Stomach smooth muscle (tissue), 2 donors: ENCODE measurements around the gene ZNF516.
A peak's percentile ranks its signal among the peaks of the same experiment; 100 is the strongest.

Experiments used
- H3K27ac ChIP-seq: one replicate; pipeline ENCODE4 v1.7.0; 2013; ENCODE audit warnings: mild to moderate bottlenecking, low read length, inconsistent platforms
- H3K27me3 ChIP-seq, 2 donors: one replicate each; pipeline ENCODE4 v1.7.0; 2013; ENCODE audit warnings: low read length in 2 of 2; ENCODE audit not compliant: insufficient read depth in 2 of 2, control insufficient read depth in 1 of 2
- H3K36me3 ChIP-seq, 2 donors: one replicate each; pipeline ENCODE4 v1.7.0; 2013; ENCODE audit warnings: low read length in 2 of 2; ENCODE audit not compliant: control insufficient read depth in 2 of 2, insufficient read depth in 2 of 2
- H3K4me1 ChIP-seq: one replicate; pipeline ENCODE4 v1.7.0; 2013; ENCODE audit warnings: low read length; ENCODE audit not compliant: control insufficient read depth, insufficient read depth
- H3K4me3 ChIP-seq, 2 donors: one replicate each; pipeline ENCODE4 v1.7.0; 2013; ENCODE audit warnings: low read length in 2 of 2
- H3K9ac ChIP-seq, 2 donors: one replicate each; pipeline ENCODE4 v1.7.0; 2013; ENCODE audit warnings: low read length in 2 of 2, mild to moderate bottlenecking in 1 of 2
- H3K9me3 ChIP-seq, 2 donors: one replicate each; pipeline ENCODE4 v1.7.0; 2013; ENCODE audit warnings: low read length in 2 of 2; ENCODE audit not compliant: control insufficient read depth in 2 of 2
- donor health status: healthy.
- donor health status: Pancreatic carcinoma.

The ZNF516 gene

DNA sequence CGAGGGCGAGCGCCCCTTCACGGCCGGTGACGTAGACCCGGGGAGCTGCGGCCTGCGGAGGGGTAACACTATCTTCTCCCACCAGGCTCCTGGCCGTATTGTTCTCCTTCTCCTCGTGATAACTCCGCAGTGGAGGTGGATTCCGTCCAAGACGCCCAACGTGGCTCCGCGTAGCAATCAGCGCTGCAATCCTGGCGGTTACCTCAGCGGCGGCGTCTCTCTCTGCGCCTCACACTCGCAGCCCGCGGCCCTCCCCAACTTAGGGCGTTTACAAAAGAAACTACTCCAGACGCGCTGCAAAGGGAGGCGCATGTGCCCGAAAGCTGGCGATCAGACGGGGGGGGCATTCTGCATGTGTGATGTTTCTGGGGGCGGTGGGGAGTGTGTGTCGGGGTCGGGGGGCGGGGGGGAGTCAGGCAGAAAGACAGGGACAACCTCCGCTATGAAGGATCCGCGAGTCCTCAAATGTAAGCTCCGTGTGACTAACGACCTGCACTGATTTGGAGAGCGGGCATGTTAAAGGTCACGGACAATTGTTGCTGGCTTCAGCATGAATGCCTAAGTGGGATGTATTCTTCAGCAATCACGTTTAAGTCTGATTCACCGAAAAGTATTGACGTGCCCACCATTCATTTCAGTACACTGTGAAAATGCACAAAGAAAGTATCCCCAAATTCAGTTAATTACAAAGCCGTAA, 1.3 kb upstream of the ZNF516 start:
- peaks cover 11% of the 10 kb centered on the region for H3K4me1 ChIP-seq
- H3K27ac ChIP-seq = no peak overlapping the region
- peak overlapping the region in 1 of 2 donors; percentile 51 for H3K9ac ChIP-seq
- H3K36me3 ChIP-seq = no peaks in the 10 kb centered on the region
- no peaks in the 10 kb centered on the region for H3K9me3 ChIP-seq
- no peaks in the 10 kb centered on the region for H3K27me3 ChIP-seq
- peak overlapping the region; percentile 62 to 86 for H3K4me3 ChIP-seq

DNA sequence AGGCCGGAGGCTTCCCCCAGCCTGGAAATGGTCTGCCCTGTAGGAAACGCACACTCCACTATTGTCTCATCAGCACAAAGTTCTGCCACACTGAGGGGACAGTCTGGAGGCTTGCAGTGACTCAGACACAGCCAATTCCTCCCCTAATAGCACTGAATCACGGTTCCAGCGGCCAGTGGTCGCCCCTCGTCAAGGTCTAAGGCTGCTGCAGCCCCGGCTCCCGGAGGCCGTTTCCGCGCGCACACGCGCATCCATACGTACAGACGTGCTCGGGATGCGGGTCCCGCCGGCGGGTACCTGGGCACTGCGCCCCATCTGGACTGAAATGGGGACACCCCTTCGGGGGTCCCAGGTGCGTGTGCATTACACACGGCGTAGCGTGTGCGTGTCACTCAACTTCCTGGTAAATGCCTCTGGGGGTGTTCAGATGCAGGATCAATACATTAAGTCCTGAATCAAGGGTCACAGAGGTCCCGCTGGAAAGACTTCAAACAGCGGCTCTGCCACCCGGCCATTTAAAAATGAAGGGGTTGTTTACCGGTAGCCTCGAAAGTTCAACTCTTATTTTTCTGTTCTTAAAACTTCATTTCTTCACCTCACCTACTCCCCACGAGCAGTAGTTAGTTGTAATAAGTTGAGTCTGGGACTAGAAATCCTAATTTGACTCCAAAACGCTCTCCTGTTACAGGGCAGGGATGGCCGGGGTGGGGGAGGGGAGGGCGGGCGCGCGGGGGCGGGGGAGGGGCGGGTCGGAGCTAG, 572 bp upstream of the ZNF516 start:
- Histone ChIP-seq H3K4me1 (peaks cover 11% of the 10 kb centered on the region), H3K9ac (peak overlapping the region; percentile 71 to 72)

DNA sequence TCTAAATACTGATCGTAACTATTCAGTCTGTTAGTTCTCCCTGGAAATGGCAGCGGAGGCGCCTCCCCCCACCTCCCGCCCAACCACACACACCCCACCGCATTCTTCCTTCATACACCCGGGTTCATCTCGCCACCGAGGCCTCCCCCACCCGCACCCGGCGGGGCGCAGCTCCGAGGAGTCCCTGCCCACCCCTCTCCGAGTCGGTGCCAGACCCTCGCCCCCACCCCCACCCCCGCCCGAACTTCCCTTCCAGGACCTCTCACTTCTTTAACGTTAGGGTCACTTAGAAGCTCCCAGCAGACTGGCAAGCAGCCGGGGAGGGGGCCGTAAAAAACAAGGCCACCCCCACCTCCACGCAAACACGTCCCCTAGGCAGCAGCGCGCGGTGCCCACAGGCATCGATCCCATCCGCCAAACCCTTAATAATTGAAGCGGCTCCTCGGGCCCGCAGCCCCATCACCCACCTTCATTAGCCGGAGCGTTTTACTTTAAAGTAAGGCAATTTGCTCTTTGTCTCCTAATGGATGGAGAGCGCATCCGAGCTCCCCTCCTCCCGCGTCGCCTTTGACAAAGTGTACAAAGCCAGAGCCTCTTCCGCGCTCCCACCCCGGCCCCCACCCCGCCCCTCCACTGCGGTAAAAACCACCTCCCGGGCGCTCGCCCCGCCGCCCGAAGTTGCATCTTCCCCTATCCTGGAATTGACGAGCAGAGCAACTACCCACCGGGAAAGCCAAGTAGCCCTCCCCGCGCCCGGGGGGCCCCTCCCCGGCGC, 624 bp downstream of the ZNF516 start:
- Histone ChIP-seq H3K9ac (peak overlapping the region; percentile 14 to 87), H3K4me1 (peaks cover 15% of the 10 kb centered on the region)

More for the DNA sequence above, 572 bp upstream of the ZNF516 start:
- Histone ChIP-seq H3K27ac (no peak overlapping the region), H3K9me3 (no peaks in the 10 kb centered on the region), H3K4me3 (peak overlapping the region; percentile 79 to 86), H3K27me3 (no peaks in the 10 kb centered on the region), H3K36me3 (no peaks in the 10 kb centered on the region)

DNA sequence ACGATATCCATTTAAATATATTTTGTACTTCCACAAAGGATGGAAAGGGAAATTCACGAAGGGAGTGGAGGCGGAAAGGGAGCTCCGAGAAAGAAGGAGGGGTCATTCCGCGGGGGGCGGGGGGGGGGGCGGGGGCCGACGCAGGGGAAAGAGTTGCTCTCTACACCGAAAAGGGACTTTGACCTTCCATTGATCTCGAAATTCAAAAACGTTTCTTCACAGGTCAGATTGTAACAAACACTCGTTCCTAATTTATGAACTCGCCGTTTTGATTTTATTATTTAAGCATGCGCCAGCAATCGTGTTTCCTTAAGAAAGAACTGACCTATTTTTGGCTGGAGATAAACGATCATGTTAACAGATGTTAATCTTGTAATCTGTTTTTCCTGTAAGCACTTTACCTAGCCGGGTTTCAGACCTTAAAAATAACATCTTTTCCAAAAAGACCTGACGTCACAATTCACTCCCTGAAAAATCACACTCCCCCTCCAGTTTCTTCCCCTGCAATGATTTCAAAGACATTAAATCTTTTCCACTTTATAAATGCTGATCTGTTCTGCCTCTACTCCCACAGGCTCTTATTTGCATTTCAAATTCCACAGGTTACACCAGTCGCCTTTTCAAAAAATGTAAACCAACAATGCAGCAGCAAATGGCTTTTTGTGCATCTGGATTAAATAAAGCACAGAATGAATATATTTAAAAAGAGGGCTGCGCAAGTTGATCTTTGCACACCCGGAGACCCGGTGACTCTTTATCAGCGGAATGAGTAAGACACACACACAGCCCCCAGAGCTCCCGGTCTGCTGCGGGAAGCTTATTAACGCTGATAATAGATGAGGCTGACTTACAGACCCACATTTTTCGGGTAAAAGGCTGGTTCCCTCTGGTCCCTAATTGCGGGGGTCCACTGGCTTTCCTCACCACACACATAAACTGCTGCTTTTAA, 1.6 kb downstream of the ZNF516 start:
- H3K27me3 ChIP-seq = no peaks in the 10 kb centered on the region
- H3K9ac ChIP-seq = peak overlapping the region; percentile 75 to 87
- peak overlapping the region; percentile 71 for H3K27ac ChIP-seq
- peak overlapping the region; percentile 94 to 97 for H3K4me3 ChIP-seq
- H3K9me3 ChIP-seq = no peaks in the 10 kb centered on the region
- peaks cover 15% of the 10 kb centered on the region for H3K4me1 ChIP-seq
- no peaks in the 10 kb centered on the region for H3K36me3 ChIP-seq

More for the DNA sequence above, 624 bp downstream of the ZNF516 start:
- H3K27me3 ChIP-seq = no peaks in the 10 kb centered on the region
- no peaks in the 10 kb centered on the region for H3K36me3 ChIP-seq
- H3K9me3 ChIP-seq = no peaks in the 10 kb centered on the region
- H3K4me3 ChIP-seq = peak overlapping the region; percentile 94 to 97
- no peak overlapping the region for H3K27ac ChIP-seq

DNA sequence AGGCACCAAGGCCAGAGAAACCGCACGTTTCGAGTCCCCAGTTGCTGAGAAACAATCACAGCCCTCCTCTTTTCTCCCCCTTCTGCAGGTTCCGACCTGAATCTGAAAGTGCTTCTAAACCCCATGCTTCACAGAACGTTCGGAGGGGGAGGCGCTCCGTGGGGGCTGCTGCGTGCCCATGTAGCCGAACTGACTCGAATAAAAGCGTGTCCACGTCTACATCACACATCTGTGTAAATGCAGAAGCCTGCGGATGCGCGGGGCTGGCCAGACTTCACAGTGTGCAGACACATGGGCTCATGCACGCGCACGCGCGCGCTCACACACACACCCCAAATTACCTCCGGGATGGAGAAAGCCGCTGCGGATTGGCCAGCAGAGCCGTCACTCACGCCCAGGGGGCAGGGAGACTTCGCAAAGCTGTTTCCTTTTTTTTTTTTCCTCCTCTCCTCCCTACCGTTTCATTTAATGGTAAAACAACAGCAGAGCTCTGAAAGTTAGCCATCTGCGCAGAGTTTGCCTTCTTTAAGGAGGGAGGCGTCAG, 2.3 kb downstream of the ZNF516 start:
- Histone ChIP-seq H3K4me3 (peak overlapping the region; percentile 94 to 97), H3K27me3 (no peaks in the 10 kb centered on the region), H3K36me3 (no peaks in the 10 kb centered on the region), H3K4me1 (peaks cover 23% of the 10 kb centered on the region), H3K9ac (peak overlapping the region; percentile 75 to 87), H3K9me3 (no peaks in the 10 kb centered on the region), H3K27ac (peak overlapping the region; percentile 71)

DNA sequence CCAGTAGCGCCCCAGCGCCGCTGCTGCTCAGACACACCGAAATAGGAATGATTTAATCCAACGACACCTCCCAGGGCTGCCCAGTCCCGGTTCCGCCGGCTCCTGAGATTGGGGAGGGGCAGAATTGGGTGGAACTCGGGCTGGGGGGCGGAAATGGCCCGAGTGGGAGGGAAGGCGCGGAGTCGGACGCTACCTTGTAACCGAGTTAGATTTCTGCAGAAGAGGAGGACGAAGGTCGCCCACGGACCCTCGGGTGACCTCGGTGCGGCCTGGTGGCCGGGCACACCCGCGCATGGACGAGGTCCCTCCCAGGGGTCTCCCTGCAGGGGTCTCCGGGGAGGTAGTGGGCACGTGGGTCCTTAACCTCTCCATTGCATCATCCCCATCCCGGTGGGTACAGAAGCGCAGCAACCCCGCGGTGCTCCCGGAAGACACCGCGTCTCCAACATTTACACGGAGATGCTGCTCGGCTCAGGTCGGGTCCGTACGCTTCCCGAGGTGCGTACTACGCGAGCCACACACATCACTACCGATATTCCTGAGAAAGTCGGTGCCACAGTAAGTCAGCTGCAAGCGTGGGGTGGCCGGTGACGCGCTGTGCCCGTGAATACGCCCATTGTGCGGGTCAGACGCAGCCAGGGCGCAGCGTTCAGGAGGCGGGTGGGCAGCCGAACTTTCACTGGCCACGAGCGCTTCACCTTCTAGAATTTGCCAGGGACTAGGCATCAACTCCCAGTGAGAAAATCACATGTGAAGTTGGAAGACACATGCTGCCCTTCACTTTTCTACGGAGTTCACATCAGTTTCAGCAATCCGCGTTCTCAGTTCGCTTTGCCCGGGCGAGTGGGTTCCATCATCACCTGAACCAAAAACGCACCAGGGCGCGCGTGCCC, 3.0 kb downstream of the ZNF516 start:
- peak overlapping the region; percentile 68 to 87 for H3K9ac ChIP-seq
- no peaks in the 10 kb centered on the region for H3K27me3 ChIP-seq
- H3K4me3 ChIP-seq = peak overlapping the region; percentile 94 to 97
- H3K4me1 ChIP-seq = peaks cover 26% of the 10 kb centered on the region
- H3K36me3 ChIP-seq = no peaks in the 10 kb centered on the region
- H3K27ac ChIP-seq = peak overlapping the region; percentile 71
- H3K9me3 ChIP-seq = no peaks in the 10 kb centered on the region

DNA sequence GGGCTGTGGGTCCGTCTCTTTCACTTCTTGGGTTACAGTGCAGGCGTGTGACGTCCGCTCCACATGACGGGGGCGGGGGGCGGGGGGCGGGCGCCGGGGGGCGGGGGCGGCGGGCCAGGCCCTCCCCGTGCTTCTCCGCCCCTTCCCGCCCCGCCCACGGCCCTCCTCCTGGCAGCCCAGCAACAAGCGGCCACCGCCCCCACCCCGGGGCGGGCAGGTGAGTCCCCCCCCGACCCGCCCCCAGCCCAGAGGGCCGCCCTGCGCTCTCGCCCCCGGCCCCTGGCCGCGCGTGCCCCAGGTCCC, 3.6 kb downstream of the ZNF516 start:
- Histone ChIP-seq H3K4me3 (peak overlapping the region; percentile 94 to 97), H3K36me3 (no peaks in the 10 kb centered on the region), H3K9ac (peak overlapping the region in 1 of 2 donors; percentile 87), H3K9me3 (no peaks in the 10 kb centered on the region), H3K27me3 (no peaks in the 10 kb centered on the region), H3K4me1 (peaks cover 26% of the 10 kb centered on the region), H3K27ac (peak overlapping the region; percentile 71)

DNA sequence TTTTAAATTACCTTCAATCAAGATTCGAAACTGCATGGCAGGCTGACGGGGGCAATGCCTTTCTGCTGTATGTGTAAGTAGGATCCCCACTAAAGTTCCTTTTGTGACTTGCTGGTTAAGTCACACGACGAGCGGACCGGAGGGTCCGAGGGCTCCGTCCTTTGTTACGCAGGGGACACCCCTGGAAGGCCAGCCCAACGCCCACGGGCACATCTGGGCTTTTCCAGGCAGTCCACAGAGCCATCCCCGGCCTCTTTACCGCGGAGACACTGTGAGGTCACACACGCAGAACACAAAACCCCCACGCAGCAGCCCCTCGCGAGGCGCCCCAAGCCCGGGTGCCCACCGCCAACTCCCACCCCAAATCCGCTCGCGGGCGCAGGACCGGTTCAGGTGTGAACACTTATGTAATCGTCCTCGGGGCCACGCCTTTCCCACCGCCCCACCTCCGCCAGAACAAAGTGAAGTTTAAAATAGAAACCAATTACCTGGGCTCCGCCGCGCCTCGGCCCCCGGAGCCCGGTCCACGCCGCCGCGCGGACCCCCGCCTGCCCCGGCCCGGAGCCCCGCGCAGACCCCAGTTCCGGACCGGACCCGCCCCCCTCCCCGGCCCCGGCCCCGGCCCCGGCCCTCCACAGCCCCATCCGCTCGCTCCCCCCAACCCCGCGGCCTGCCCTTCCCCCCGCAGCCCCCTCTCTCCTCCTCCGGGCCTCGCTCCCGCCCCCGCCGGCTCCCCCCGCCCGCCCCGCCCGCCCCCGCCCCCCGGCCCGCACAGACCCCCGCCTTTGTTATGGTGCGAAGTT, 4.2 kb downstream of the ZNF516 start:
- H3K9ac ChIP-seq = peak overlapping the region; percentile 70 to 80
- peaks cover 26% of the 10 kb centered on the region for H3K4me1 ChIP-seq
- H3K4me3 ChIP-seq = peak overlapping the region; percentile 86 to 88
- no peaks in the 10 kb centered on the region for H3K27me3 ChIP-seq
- H3K9me3 ChIP-seq = no peaks in the 10 kb centered on the region
- peak overlapping the region; percentile 84 for H3K27ac ChIP-seq
- no peaks in the 10 kb centered on the region for H3K36me3 ChIP-seq

DNA sequence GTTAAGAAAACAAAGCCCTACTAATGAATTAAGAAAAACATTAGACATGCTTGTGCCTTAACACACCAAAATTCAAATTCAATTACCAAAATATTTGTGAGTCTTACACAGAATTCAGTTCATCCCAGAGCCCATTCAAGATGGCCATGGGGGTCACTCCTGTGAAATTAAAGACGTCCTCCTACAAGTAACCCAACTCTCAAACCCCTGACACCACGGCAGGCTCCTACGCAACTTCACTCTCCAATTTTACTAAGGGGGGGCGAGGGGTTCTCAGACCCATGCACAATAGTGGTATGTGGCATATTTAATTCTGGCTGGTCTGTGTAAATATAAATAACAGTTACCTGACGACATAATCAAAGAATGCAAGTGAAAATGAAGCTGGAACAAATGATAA, 5.0 kb downstream of the ZNF516 start:
- H3K4me1 ChIP-seq = peaks cover 23% of the 10 kb centered on the region
- H3K4me3 ChIP-seq = peak overlapping the region; percentile 86 to 88
- H3K27ac ChIP-seq = peak overlapping the region; percentile 84
- no peaks in the 10 kb centered on the region for H3K27me3 ChIP-seq
- H3K36me3 ChIP-seq = no peaks in the 10 kb centered on the region
- no peaks in the 10 kb centered on the region for H3K9me3 ChIP-seq
- peak overlapping the region; percentile 70 to 80 for H3K9ac ChIP-seq
